Vagina (tissue), 2 donors: ENCODE data around the gene STAU1. TPM values are rescaled to one million over a fixed set of nuclear protein-coding genes. Genes with fewer than 3 reads are reported as not detected.
"Not testable (repeated sequence)": the region's sequence is repeated elsewhere in the genome, so short reads cannot be mapped to it uniquely, and the experiment has no call there.

ENCODE experiments used
- DNase-seq, 2 donors: peaks; one replicate each; pipeline ENCODE4 v3.0.0-alpha.2; 2017; ENCODE audit errors: extremely low spot score in 2 of 2
- H3K27ac ChIP-seq: fragments of 200-600 bp; sonication (generic); one replicate; pipeline ENCODE4 v1.5.1; 2019
- H3K27me3 ChIP-seq: fragments of 200-600 bp; sonication (generic); one replicate; pipeline ENCODE4 v1.5.1; 2019
- H3K36me3 ChIP-seq, 2 donors: fragments of 200-600 bp; sonication (generic); one replicate each; pipeline ENCODE4 v1.5.1; 2017 to 2019
- H3K4me1 ChIP-seq: fragments of 200-600 bp; sonication (generic); one replicate; pipeline ENCODE4 v1.5.1; 2019
- H3K4me3 ChIP-seq, 2 donors: fragments of 200-600 bp; sonication (generic); 1 replicate in 1 of 2; 2 replicates in 1 of 2; pipeline ENCODE4 v1.5.1; 2016 to 2019
- H3K9me3 ChIP-seq: fragments of 200-600 bp; sonication (generic); one replicate; pipeline ENCODE4 v1.5.1; 2019
- POLR2A ChIP-seq, 2 donors: fragments of 450-650 bp; IDR thresholded peaks; one replicate each; pipeline ENCODE4 v1.6.1; 2017; ENCODE audit warnings: antibody characterized with exemption in 2 of 2, mild to moderate bottlenecking in 2 of 2, moderate library complexity in 2 of 2
- POLR2AphosphoS5 ChIP-seq, 2 donors: sonication (generic); formaldehyde crosslinking; IDR thresholded peaks; one replicate each; pipeline ENCODE4 v1.9.0; 2017; ENCODE audit warnings: antibody characterized with exemption in 2 of 2, mild to moderate bottlenecking in 2 of 2, low read depth in 1 of 2; ENCODE audit not compliant: insufficient read depth in 1 of 2
- intact Hi-C: fragments of 100-400 bp; cut with DNase I; formaldehyde crosslinking; loops from one replicate; pipeline ENCODE4 v1.15.1; 2023
- total RNA-seq: library from RNA; depleted of rRNA; stranded (reverse); fragments of >200 nt; gene quantifications from one replicate; pipeline ENCODE4 v1.2.3, GENCODE V29; 2016
- TF ChIP-seq, protein P1 (sequence below), 3 experiments: fragments of 450-650 bp in 2 of 3; fragments of 200-600 bp in 1 of 3; sonication (generic) in 1 of 3; IDR thresholded peaks; one replicate each; pipeline ENCODE4 v1.5.1; 2017 to 2019; ENCODE audit warnings: antibody characterized with exemption in 3 of 3, mild to moderate bottlenecking in 2 of 3, moderate library complexity in 2 of 3

STAU1 gene
- total RNA-seq, 1 donor from 2014 or later = 68.5 TPM

DNA sequence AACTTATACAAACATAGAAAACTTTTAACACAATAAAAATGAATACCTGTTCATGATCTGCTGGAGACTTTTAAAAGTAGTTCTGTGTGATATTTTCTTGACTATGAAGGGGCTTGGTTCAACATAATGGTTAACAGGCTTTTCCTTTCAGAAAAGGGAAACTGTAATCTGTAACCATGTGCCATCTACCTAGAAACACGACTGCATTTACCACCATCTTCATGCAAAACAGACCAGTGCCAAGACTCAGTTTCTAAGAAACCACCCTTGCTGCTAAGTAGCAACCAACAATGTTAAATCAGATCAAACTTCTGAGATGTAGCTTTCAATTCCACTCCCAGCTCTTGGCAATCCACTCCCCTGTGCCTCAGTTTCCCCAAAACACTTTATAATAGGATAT, 15.7 kb downstream of the STAU1 start:
- TF ChIP-seq, protein P1, sequence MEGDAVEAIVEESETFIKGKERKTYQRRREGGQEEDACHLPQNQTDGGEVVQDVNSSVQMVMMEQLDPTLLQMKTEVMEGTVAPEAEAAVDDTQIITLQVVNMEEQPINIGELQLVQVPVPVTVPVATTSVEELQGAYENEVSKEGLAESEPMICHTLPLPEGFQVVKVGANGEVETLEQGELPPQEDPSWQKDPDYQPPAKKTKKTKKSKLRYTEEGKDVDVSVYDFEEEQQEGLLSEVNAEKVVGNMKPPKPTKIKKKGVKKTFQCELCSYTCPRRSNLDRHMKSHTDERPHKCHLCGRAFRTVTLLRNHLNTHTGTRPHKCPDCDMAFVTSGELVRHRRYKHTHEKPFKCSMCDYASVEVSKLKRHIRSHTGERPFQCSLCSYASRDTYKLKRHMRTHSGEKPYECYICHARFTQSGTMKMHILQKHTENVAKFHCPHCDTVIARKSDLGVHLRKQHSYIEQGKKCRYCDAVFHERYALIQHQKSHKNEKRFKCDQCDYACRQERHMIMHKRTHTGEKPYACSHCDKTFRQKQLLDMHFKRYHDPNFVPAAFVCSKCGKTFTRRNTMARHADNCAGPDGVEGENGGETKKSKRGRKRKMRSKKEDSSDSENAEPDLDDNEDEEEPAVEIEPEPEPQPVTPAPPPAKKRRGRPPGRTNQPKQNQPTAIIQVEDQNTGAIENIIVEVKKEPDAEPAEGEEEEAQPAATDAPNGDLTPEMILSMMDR (IDR thresholded peaks at IDR 0.05) = no peak
- TF ChIP-seq POLR2AphosphoS5 (IDR thresholded peaks at IDR 0.05; ENCODE audit: insufficient read depth in 1 of 2, low read depth in 1 of 2) (no peak), POLR2A (IDR thresholded peaks at IDR 0.05) (no peak)
- intact Hi-C loops = no loop called here
- Histone ChIP-seq H3K4me1 (peaks cover 25% of the 10 kb centered on the region), H3K27me3 (no peaks in the 10 kb centered on the region), H3K9me3 (no peaks in the 10 kb centered on the region), H3K27ac (no peak overlapping the region), H3K36me3 (no peaks in the 10 kb centered on the region), H3K4me3 (no peak overlapping the region)
- no peak for DNase-seq

DNA sequence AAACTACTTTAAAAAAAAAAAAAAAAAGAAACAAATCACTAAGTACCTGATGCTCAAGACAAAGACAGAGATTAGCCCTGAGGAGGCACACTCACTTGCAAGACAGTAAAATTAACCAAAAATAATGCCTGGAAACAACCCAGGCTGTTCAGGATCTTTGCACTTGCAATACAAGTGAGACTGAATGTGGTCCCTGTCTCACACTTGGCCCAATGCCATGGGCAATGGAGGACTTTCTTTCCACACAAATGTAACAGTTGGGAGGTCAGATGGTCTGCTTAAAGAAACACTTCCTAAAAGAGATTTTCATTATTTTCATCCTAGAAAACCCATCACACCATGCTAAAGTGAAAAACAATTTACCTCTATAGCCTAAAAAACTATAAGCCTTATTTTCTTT, 16.2 kb downstream of the STAU1 start:
- intact Hi-C loops = no loop called here
- no peak overlapping the region for H3K4me3 ChIP-seq
- H3K36me3 ChIP-seq = no peaks in the 10 kb centered on the region
- no peak for DNase-seq
- H3K27me3 ChIP-seq = no peaks in the 10 kb centered on the region
- H3K27ac ChIP-seq = no peak overlapping the region
- peaks cover 30% of the 10 kb centered on the region for H3K4me1 ChIP-seq
- H3K9me3 ChIP-seq = no peaks in the 10 kb centered on the region
- TF ChIP-seq POLR2AphosphoS5 (IDR thresholded peaks at IDR 0.05; ENCODE audit: insufficient read depth in 1 of 2, low read depth in 1 of 2) (no peak), POLR2A (IDR thresholded peaks at IDR 0.05) (no peak)
- TF ChIP-seq, protein P1 (IDR thresholded peaks at IDR 0.05) = no peak

DNA sequence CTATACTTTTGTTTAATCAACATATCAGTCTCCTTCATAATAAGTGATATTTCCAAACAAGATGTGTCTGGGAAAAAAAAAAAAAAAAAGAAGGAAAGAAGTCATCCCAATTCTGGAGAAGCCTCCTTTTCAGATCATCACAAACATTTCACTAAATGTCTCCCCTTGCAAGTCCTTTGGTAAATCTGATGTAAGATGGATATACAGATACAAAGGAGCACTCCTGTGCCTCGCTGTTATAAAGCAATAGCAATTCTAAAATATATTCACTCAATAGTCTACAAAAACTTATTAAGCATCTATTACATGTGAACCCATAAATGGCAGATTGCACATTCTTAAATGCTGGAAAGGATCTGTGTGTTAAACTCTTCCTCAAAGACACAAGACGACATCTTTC, 17.4 kb downstream of the STAU1 start:
- Histone ChIP-seq H3K36me3 (no peaks in the 10 kb centered on the region), H3K4me3 (no peak overlapping the region), H3K9me3 (no peaks in the 10 kb centered on the region), H3K4me1 (peaks cover 41% of the 10 kb centered on the region), H3K27me3 (no peaks in the 10 kb centered on the region), H3K27ac (no peak overlapping the region)
- TF ChIP-seq, protein P1 (IDR thresholded peaks at IDR 0.05) = no peak
- TF ChIP-seq POLR2A (IDR thresholded peaks at IDR 0.05) = no peak
- TF ChIP-seq POLR2AphosphoS5 (IDR thresholded peaks at IDR 0.05; ENCODE audit: insufficient read depth in 1 of 2, low read depth in 1 of 2) = no peak
- DNase-seq = no peak
- intact Hi-C loops = no loop called here

DNA sequence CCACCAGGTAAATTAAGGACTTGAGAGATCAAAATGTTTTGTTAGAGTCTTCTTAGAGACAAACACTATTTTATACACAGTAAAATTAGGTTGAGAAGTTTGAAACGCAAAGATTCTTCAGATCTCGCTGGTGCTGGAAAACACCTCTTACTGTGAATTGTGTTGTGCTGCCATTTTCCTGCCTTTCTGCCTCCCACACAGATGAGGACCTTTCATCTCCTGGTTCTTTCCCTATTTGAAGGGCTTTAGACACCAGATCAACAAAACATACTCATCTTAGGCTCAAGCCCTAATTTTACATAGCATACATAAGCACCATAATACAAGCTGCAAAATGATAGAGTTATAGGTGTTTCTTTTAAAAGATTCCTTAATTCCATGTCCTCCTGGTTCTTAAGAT, 18.6 kb downstream of the STAU1 start:
- TF ChIP-seq POLR2A (IDR thresholded peaks at IDR 0.05) (no peak), POLR2AphosphoS5 (IDR thresholded peaks at IDR 0.05; ENCODE audit: insufficient read depth in 1 of 2, low read depth in 1 of 2) (no peak)
- TF ChIP-seq, protein P1 (IDR thresholded peaks at IDR 0.05) = no peak
- Histone ChIP-seq H3K4me3 (no peak overlapping the region), H3K27me3 (no peaks in the 10 kb centered on the region), H3K36me3 (no peaks in the 10 kb centered on the region), H3K27ac (no peak overlapping the region), H3K9me3 (no peaks in the 10 kb centered on the region), H3K4me1 (peaks cover 41% of the 10 kb centered on the region)
- DNase-seq = no peak
- intact Hi-C loops = no loop called here

DNA sequence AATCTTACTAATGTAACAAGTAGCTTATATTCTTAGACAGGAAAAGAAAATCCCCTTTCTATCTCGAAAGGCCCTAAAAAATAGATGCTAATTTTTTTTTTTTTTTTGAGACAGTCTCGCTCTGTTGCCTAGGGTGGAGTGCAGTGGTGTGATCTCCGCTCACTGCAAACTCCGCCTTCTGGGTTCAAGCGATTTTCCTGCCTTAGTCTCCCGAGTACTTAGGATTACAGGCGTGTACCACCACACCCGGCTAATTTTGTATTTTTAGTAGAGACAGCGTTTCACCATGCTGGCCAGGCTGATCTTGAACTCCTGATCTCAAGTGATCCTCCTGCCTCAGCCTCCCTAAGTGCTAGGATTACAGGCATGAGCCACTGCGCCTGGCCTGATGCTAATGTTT, 19.3 kb downstream of the STAU1 start:
- not testable (repeated sequence) for H3K36me3 ChIP-seq

More for the DNA sequence above, 19.3 kb downstream of the STAU1 start:
- H3K4me3 ChIP-seq, H3K27ac ChIP-seq, DNase-seq, H3K27me3 ChIP-seq, intact Hi-C loops, H3K9me3 ChIP-seq: not testable (repeated sequence)
- peaks cover 41% of the 10 kb centered on the region for H3K4me1 ChIP-seq
